Measurements from ENCODE around the gene FTH1.

FTH1 gene

DNA sequence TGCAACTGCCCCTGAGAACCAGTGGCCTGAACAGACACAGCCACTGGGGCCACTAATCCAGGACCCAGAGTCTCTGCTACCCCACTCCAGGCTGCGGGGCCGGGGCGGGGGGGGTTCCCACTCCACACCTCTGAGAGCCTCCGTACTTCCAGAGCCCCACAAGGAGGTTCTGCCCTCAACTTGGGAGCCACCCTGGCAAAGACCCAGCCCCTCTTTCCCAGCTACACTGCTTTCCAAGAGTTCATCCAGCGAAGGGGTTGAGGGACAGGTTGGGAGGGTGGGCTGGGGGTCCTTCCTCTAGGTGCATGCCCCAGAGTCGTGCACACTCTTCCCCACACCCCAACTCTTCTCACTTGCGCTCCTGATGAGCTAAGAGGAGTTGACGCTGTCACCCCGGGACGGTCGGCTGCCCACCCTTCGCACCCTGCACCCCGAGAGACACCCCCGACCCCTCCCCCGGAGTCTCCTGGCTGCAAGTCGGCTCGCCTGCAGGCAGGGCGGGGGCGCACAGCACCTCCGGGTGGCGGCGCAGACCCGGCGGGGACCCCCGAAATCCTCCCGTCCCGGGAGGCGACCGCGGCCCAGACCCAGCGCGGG lies 50.6 kb downstream of the FTH1 start:
- no peak for DNase-seq (ENCODE audit: low read depth, low spot score)

DNA sequence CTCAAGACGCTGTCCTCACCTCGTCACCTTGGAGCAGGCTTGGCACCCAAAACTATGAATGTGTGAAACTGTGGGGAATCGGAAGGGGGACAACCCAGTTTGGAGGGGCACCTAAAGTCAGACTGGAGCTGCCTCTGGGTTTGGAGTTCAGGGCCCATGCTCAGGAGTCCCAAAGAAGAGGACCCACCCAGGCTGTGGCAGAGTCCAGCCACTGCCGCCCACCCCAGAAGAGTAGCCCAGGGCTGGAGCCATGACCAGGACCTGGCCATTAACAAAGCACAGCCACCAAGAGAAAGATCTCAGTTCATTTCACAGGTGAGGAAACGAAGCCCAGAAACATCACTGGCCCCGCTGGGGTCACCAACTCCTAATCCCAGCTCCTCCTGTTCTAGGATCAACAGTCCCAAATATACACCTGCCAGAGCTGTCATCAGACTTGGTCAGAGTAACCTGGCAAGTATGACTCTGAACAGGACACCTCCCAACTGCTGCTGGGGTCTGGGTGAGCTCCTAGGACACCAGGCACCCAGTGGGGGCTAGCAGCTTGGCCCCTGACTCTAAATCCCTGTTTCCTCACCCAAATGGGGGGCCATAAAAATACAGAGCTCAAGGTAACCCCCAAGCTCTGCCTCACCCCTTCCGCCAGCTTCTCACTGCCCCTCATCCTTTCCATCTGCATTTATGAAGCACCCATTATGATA lies 52.8 kb downstream of the FTH1 start:
- no peak for DNase-seq (ENCODE audit: low read depth, low spot score)

Measured in smooth muscle cell of the brain vasculature (primary cell).